DND-41 (cell line): ENCODE measurements around the gene BCAS3.

ENCODE experiments used
- EZH2 ChIP-seq: IDR thresholded peaks from 3 replicates; pipeline ENCODE4 v1.6.1; 2012; ENCODE audit warnings: borderline replicate concordance, low read depth, mild to moderate bottlenecking, moderate library complexity, low read length, inconsistent platforms; ENCODE audit not compliant: severe bottlenecking
- TF ChIP-seq, protein P1 (sequence below): IDR thresholded peaks from 2 replicates; pipeline ENCODE4 v1.5.1; 2012; ENCODE audit warnings: borderline replicate concordance, low read length, moderate library complexity, mild to moderate bottlenecking; ENCODE audit not compliant: poor library complexity, severe bottlenecking; ENCODE audit errors: extremely low read depth

DNA sequence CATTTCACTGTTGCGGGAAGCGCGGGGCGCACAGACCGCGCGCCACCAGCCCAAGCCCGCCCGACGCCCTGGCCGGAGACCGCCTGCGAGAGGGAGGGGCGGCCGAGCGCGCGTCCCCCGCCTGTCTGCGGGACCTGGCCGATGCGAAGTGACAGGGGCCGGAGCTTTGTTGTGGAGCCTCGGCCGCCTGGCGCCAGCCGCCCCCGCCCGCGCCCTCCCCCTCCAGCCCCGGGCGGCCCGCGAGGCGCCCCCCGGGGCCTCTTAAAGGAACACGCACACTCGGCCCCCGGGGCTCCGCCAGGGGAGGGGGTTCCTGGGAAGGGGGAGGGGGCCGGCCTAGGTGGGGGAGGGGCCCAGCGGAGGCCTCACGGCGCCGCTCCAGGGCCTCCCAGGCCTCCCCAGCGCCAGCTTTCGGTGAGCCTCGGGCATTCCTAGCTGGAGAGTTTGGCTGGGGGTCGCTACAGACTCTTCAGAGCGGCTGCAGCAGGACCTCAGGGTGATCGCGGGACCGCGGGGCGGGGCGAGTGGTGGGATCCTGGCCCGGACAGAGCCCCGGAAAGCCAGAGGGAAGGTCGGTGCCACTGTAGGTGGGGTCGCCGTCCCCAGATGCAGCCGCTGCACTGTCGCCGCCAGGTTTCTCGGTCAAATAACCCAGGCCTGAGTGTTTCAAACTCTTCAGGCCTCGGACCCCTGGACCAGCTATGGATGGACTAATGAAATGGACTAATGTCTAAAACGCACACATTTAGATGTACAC, 719.6 kb downstream of the BCAS3 start:
- TF ChIP-seq, protein P1, sequence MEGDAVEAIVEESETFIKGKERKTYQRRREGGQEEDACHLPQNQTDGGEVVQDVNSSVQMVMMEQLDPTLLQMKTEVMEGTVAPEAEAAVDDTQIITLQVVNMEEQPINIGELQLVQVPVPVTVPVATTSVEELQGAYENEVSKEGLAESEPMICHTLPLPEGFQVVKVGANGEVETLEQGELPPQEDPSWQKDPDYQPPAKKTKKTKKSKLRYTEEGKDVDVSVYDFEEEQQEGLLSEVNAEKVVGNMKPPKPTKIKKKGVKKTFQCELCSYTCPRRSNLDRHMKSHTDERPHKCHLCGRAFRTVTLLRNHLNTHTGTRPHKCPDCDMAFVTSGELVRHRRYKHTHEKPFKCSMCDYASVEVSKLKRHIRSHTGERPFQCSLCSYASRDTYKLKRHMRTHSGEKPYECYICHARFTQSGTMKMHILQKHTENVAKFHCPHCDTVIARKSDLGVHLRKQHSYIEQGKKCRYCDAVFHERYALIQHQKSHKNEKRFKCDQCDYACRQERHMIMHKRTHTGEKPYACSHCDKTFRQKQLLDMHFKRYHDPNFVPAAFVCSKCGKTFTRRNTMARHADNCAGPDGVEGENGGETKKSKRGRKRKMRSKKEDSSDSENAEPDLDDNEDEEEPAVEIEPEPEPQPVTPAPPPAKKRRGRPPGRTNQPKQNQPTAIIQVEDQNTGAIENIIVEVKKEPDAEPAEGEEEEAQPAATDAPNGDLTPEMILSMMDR: no peak
- TF ChIP-seq EZH2: no peak
